ENCODE results near the gene KIRREL3.

The KIRREL3 gene

DNA sequence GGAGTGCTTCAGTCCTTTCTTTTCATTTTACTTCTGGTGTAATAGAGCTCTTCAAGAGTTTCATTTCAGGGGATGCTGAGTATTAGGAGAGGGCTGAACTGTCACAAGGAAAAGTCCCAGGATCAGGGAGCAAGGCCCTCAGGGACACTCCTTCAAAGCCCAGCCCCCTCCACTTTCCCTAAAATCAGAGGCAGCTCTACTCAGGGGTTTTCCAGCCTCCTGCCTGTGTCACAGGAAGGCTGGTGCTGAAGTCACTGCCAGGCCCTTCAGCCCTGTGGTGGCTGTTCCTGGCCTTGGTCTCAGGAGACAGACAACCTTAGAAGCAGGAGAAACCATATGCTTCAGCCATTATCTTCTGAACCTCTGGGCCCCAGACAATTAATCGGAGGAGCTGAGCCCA lies 36.4 kb upstream of the KIRREL3 start:
- Histone ChIP-seq H3K27ac (replicated peaks) (no peak overlapping the region), H3K4me3 (replicated peaks; ENCODE audit: insufficient read depth, low read length) (no peak overlapping the region), H3K27me3 (ENCODE audit: insufficient read depth, poor library complexity, severe bottlenecking) (no peaks in the 10 kb centered on the region)
- no peak for DNase-seq (ENCODE audit: low read depth in 1 of 2, low spot score in 1 of 2)
- no peak for TF ChIP-seq POLR2AphosphoS5 (IDR thresholded peaks at IDR 0.05; ENCODE audit: low read depth)

DNA sequence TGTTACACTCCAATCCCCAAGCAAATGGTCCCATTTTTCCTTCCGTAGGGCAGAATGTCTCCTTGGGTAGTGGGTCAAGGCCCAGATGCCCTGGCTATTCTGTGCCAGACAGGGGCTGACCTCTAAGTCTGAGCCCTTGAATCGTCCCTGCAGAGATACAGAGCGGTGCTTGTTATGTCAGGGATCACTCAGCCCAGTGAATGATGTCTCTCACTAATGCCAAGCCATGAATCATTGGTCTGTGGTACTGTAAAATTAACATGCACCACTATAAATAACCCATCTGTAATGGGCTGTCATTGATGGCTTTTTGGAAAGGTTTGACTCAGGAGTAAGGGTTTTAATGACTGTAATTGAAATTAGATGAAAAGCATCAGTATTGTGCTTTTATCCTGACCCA lies 35.3 kb upstream of the KIRREL3 start:
- DNase-seq (ENCODE audit: low read depth in 1 of 2, low spot score in 1 of 2): no peak
- TF ChIP-seq, protein P1, sequence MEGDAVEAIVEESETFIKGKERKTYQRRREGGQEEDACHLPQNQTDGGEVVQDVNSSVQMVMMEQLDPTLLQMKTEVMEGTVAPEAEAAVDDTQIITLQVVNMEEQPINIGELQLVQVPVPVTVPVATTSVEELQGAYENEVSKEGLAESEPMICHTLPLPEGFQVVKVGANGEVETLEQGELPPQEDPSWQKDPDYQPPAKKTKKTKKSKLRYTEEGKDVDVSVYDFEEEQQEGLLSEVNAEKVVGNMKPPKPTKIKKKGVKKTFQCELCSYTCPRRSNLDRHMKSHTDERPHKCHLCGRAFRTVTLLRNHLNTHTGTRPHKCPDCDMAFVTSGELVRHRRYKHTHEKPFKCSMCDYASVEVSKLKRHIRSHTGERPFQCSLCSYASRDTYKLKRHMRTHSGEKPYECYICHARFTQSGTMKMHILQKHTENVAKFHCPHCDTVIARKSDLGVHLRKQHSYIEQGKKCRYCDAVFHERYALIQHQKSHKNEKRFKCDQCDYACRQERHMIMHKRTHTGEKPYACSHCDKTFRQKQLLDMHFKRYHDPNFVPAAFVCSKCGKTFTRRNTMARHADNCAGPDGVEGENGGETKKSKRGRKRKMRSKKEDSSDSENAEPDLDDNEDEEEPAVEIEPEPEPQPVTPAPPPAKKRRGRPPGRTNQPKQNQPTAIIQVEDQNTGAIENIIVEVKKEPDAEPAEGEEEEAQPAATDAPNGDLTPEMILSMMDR (IDR thresholded peaks at IDR 0.05; ENCODE audit: insufficient read depth, low read length): no peak
- TF ChIP-seq GABPA (IDR thresholded peaks at IDR 0.05; ENCODE audit: low read depth): no peak
- no peak for TF ChIP-seq SPI1 (IDR thresholded peaks at IDR 0.05; ENCODE audit: borderline replicate concordance, low read depth)
- no peak for TF ChIP-seq POLR2AphosphoS5 (IDR thresholded peaks at IDR 0.05; ENCODE audit: low read depth)
- TF ChIP-seq, protein P2, sequence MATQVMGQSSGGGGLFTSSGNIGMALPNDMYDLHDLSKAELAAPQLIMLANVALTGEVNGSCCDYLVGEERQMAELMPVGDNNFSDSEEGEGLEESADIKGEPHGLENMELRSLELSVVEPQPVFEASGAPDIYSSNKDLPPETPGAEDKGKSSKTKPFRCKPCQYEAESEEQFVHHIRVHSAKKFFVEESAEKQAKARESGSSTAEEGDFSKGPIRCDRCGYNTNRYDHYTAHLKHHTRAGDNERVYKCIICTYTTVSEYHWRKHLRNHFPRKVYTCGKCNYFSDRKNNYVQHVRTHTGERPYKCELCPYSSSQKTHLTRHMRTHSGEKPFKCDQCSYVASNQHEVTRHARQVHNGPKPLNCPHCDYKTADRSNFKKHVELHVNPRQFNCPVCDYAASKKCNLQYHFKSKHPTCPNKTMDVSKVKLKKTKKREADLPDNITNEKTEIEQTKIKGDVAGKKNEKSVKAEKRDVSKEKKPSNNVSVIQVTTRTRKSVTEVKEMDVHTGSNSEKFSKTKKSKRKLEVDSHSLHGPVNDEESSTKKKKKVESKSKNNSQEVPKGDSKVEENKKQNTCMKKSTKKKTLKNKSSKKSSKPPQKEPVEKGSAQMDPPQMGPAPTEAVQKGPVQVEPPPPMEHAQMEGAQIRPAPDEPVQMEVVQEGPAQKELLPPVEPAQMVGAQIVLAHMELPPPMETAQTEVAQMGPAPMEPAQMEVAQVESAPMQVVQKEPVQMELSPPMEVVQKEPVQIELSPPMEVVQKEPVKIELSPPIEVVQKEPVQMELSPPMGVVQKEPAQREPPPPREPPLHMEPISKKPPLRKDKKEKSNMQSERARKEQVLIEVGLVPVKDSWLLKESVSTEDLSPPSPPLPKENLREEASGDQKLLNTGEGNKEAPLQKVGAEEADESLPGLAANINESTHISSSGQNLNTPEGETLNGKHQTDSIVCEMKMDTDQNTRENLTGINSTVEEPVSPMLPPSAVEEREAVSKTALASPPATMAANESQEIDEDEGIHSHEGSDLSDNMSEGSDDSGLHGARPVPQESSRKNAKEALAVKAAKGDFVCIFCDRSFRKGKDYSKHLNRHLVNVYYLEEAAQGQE (IDR thresholded peaks at IDR 0.05; ENCODE audit: insufficient replicate concordance, low read depth): no peak

DNA sequence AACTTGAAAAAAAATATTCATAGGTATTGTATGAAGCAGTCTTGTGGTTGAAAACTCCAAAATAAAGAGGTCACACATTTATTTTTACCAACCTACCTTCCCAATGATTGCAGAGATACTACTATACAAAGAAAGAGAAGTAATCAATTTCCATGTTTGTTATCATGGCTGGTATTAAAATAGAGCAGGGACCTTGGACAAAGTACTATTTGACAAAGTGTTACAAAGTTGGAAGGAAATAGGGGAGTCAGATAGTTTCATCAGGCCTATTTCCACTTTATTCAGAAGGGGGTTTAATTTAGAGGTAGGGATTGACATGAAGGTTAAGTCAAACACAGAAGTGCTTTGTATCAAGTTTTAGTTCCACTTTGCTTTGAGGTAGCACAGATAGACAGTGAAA lies 34.4 kb upstream of the KIRREL3 start:
- TF ChIP-seq SPI1 (IDR thresholded peaks at IDR 0.05; ENCODE audit: borderline replicate concordance, low read depth) (no peak), POLR2AphosphoS5 (IDR thresholded peaks at IDR 0.05; ENCODE audit: low read depth) (no peak), GABPA (IDR thresholded peaks at IDR 0.05; ENCODE audit: low read depth) (no peak)
- TF ChIP-seq, protein P2 (IDR thresholded peaks at IDR 0.05; ENCODE audit: insufficient replicate concordance, low read depth): no peak
- TF ChIP-seq, protein P1 (IDR thresholded peaks at IDR 0.05; ENCODE audit: insufficient read depth, low read length): no peak

More for the DNA sequence above, 35.3 kb upstream of the KIRREL3 start:
- H3K27ac ChIP-seq (replicated peaks): no peak overlapping the region
- H3K4me3 ChIP-seq (replicated peaks; ENCODE audit: insufficient read depth, low read length): no peak overlapping the region
- H3K27me3 ChIP-seq (ENCODE audit: insufficient read depth, poor library complexity, severe bottlenecking): no peaks in the 10 kb centered on the region

DNA sequence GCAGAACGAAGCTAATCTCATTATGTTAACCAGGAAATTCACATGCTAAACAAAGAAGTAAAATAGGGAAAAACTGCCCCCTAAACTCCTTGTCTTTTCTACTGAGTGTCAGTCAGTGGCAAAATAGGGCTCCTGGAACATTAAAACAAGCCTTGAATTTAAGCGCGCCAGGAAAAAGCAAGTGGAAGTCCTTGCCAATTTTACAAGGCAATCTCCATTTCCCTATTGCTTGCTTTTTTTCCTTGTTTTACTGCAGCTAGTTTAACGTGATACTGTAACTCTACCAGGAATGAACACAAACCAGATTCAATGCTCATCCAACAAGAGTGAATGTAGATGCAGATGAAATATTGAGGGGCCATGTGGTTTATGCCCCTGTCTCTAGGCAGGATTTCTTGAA lies 28.1 kb upstream of the KIRREL3 start:
- Histone ChIP-seq H3K27me3 (ENCODE audit: insufficient read depth, poor library complexity, severe bottlenecking) (peaks cover 3% of the 10 kb centered on the region), H3K27ac (replicated peaks) (no peak overlapping the region), H3K4me3 (replicated peaks; ENCODE audit: insufficient read depth, low read length) (no peak overlapping the region)
- no peak for DNase-seq (ENCODE audit: low read depth in 1 of 2, low spot score in 1 of 2)
- TF ChIP-seq, protein P1 (IDR thresholded peaks at IDR 0.05; ENCODE audit: insufficient read depth, low read length): no peak
- TF ChIP-seq, protein P2 (IDR thresholded peaks at IDR 0.05; ENCODE audit: insufficient replicate concordance, low read depth): no peak
- TF ChIP-seq SPI1 (IDR thresholded peaks at IDR 0.05; ENCODE audit: borderline replicate concordance, low read depth) (no peak), GABPA (IDR thresholded peaks at IDR 0.05; ENCODE audit: low read depth) (no peak), POLR2AphosphoS5 (IDR thresholded peaks at IDR 0.05; ENCODE audit: low read depth) (no peak)

More for the DNA sequence above, 34.4 kb upstream of the KIRREL3 start:
- DNase-seq (ENCODE audit: low read depth in 1 of 2, low spot score in 1 of 2): no peak
- no peak overlapping the region for H3K27ac ChIP-seq (replicated peaks)
- no peaks in the 10 kb centered on the region for H3K27me3 ChIP-seq (ENCODE audit: insufficient read depth, poor library complexity, severe bottlenecking)
- H3K4me3 ChIP-seq (replicated peaks; ENCODE audit: insufficient read depth, low read length): no peak overlapping the region

Data from HL-60 (cell line).